Fibroblast of lung (primary cell): ENCODE data around the gene PTPN22.

Experiments
- EZH2 ChIP-seq: IDR thresholded peaks from 2 replicates; pipeline ENCODE4 v1.5.1; 2012; ENCODE audit warnings: low read length, control low read depth, mild to moderate bottlenecking; ENCODE audit errors: missing control alignments
- TF ChIP-seq, protein P1 (sequence below), 2 donors: IDR thresholded peaks in 1 of 2; conservative IDR thresholded peaks in 1 of 2; 1 replicate in 1 of 2; 2 replicates in 1 of 2; pipeline ENCODE4 v1.5.1; 2011 to 2012; ENCODE audit warnings: low read length in 2 of 2, control low read depth in 1 of 2, inconsistent platforms in 1 of 2, low read depth in 1 of 2, mild to moderate bottlenecking in 1 of 2

DNA sequence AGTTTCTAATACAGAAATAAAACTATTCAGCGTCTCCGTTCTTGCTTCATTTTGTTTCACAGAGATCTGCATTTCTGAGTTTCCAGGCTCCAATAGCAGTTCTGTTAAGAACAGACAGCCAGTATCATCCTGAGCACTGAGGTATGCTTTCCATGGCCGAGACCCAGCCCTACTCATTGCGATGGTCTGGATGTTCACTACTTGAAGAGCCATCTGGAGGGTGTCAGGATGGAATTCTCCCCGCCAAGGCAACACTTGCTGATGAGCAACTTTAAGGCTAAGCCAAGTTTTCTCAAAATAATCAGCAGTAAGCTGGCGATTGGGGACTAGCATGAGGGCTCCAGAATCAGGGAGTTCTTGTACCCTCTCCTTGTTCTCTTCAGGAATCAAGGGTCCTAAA, 23.6 kb upstream of the PTPN22 start:
- TF ChIP-seq, protein P1, sequence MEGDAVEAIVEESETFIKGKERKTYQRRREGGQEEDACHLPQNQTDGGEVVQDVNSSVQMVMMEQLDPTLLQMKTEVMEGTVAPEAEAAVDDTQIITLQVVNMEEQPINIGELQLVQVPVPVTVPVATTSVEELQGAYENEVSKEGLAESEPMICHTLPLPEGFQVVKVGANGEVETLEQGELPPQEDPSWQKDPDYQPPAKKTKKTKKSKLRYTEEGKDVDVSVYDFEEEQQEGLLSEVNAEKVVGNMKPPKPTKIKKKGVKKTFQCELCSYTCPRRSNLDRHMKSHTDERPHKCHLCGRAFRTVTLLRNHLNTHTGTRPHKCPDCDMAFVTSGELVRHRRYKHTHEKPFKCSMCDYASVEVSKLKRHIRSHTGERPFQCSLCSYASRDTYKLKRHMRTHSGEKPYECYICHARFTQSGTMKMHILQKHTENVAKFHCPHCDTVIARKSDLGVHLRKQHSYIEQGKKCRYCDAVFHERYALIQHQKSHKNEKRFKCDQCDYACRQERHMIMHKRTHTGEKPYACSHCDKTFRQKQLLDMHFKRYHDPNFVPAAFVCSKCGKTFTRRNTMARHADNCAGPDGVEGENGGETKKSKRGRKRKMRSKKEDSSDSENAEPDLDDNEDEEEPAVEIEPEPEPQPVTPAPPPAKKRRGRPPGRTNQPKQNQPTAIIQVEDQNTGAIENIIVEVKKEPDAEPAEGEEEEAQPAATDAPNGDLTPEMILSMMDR (conservative IDR thresholded peaks at IDR 0.05 in 1 of 2, IDR thresholded peaks at IDR 0.05 in 1 of 2; ENCODE audit: low read depth in 1 of 2, low read length in 2 of 2): no peak
- no peak for TF ChIP-seq EZH2
